GM12878 (cell line): ENCODE results near the gene CPD. TPM values are rescaled to one million over a fixed set of nuclear protein-coding genes. Genes with fewer than 3 reads are reported as not detected.

ENCODE experiments used
- EED ChIP-seq: sonication (generic); IDR thresholded peaks from 2 replicates; pipeline ENCODE4 v1.6.1; 2016; ENCODE audit warnings: antibody characterized with exemption, low read depth
- EP300 ChIP-seq, 2 experiments: fragments of 150-350 bp in 1 of 2; IDR thresholded peaks; 2 replicates each; pipeline ENCODE4 v1.6.1; 2011 to 2012; ENCODE audit warnings: low read depth in 2 of 2, low read length in 2 of 2, borderline replicate concordance in 1 of 2, improper control_type of control experiment in 1 of 2, inconsistent platforms in 1 of 2; ENCODE audit not compliant: control insufficient read depth in 1 of 2
- FOS ChIP-seq: IDR thresholded peaks from 3 replicates; pipeline ENCODE4 v1.6.1; 2011; ENCODE audit warnings: borderline replicate concordance; ENCODE audit not compliant: insufficient read length; ENCODE audit errors: extremely low read depth
- GABPA ChIP-seq: IDR thresholded peaks from 2 replicates; pipeline ENCODE4 v1.6.1; 2014; ENCODE audit warnings: antibody characterized with exemption, low read depth, mild to moderate bottlenecking, inconsistent platforms
- HCFC1 ChIP-seq: fragments of 150-350 bp; IDR thresholded peaks from 2 replicates; pipeline ENCODE4 v1.6.1; 2014; ENCODE audit warnings: low read length
- SPI1 ChIP-seq: IDR thresholded peaks from 2 replicates; pipeline ENCODE4 v1.6.1; 2011; ENCODE audit warnings: low read depth, mild to moderate bottlenecking, low read length, moderate library complexity, borderline replicate concordance; ENCODE audit not compliant: insufficient read depth
- polyA plus RNA-seq, 11 experiments: library from polyadenylated mRNA; depleted of rRNA in 4 of 11; unstranded in 6 of 11; stranded (reverse) in 5 of 11; fragments of >200 nt; fragmentation: Nextera tagmentation in 4 of 11; fragmentation: Illumina TruSeq in 1 of 11; extraction: Ambion mirVana in 4 of 11; extraction: Trizol in 1 of 11; gene quantifications; 1 replicate in 1 of 11; 2 replicates in 10 of 11; pipeline versions ENCODE4 v1.2.1 to v1.2.3, GENCODE V29; 2011 to 2016; ENCODE audit warnings: inconsistent platforms in 2 of 11, missing spikeins in 2 of 11, low read depth in 1 of 11
- total RNA-seq, 4 experiments: library from RNA; depleted of rRNA in 3 of 4; stranded (reverse); fragments of >200 nt in 3 of 4; fragmentation: Illumina TruSeq in 1 of 4; extraction: Trizol in 1 of 4; gene quantifications; 2 replicates each; pipeline versions ENCODE4 v1.2.1 to v1.2.3, GENCODE V29; 2013 to 2021
- TF ChIP-seq, protein P1 (sequence below): fragments of 450-650 bp; IDR thresholded peaks from 2 replicates; pipeline ENCODE4 v1.6.1; 2017; ENCODE audit warnings: mild to moderate bottlenecking, moderate library complexity
- TF ChIP-seq, protein P2 (sequence below): fragments of 150-350 bp; IDR thresholded peaks from 2 replicates; pipeline ENCODE4 v1.6.1; 2014; ENCODE audit warnings: mild to moderate bottlenecking, low read depth, low read length

CPD gene
- total and polyA plus RNA-seq, 10 of the 15 experiments (the other 5 are each of a cell fraction or from before 2014, with no cell fraction given) = 3.5 to 24.2 (median 15.7) TPM

DNA sequence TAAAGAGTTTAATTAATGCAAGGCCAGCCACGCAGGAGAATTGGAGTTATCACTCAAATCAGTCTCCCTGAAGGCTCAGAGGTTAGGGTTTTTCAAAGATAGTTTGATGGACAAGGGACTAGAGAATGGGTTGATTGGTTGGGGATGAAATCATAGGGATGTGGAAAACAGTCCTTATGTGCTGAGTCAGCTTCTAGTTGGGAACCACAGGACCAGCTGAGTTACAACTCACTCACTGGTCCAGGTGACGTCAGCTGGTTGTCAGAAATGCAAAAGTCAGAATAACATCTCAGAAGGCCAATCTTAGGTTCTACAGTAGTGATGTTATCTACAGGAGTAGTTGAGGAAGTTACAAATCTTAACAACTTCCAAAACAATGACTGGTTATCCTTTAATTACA is 47.6 kb downstream of the CPD start (continued):
- TF ChIP-seq, protein P1, sequence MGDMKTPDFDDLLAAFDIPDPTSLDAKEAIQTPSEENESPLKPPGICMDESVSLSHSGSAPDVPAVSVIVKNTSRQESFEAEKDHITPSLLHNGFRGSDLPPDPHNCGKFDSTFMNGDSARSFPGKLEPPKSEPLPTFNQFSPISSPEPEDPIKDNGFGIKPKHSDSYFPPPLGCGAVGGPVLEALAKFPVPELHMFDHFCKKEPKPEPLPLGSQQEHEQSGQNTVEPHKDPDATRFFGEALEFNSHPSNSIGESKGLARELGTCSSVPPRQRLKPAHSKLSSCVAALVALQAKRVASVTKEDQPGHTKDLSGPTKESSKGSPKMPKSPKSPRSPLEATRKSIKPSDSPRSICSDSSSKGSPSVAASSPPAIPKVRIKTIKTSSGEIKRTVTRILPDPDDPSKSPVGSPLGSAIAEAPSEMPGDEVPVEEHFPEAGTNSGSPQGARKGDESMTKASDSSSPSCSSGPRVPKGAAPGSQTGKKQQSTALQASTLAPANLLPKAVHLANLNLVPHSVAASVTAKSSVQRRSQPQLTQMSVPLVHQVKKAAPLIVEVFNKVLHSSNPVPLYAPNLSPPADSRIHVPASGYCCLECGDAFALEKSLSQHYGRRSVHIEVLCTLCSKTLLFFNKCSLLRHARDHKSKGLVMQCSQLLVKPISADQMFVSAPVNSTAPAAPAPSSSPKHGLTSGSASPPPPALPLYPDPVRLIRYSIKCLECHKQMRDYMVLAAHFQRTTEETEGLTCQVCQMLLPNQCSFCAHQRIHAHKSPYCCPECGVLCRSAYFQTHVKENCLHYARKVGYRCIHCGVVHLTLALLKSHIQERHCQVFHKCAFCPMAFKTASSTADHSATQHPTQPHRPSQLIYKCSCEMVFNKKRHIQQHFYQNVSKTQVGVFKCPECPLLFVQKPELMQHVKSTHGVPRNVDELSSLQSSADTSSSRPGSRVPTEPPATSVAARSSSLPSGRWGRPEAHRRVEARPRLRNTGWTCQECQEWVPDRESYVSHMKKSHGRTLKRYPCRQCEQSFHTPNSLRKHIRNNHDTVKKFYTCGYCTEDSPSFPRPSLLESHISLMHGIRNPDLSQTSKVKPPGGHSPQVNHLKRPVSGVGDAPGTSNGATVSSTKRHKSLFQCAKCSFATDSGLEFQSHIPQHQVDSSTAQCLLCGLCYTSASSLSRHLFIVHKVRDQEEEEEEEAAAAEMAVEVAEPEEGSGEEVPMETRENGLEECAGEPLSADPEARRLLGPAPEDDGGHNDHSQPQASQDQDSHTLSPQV = no peak
- TF ChIP-seq, protein P2, sequence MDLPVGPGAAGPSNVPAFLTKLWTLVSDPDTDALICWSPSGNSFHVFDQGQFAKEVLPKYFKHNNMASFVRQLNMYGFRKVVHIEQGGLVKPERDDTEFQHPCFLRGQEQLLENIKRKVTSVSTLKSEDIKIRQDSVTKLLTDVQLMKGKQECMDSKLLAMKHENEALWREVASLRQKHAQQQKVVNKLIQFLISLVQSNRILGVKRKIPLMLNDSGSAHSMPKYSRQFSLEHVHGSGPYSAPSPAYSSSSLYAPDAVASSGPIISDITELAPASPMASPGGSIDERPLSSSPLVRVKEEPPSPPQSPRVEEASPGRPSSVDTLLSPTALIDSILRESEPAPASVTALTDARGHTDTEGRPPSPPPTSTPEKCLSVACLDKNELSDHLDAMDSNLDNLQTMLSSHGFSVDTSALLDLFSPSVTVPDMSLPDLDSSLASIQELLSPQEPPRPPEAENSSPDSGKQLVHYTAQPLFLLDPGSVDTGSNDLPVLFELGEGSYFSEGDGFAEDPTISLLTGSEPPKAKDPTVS = no peak
- TF ChIP-seq EP300 (IDR thresholded peaks at IDR 0.05; ENCODE audit: borderline replicate concordance in 1 of 2, control insufficient read depth in 1 of 2, low read depth in 2 of 2, low read length in 2 of 2) (no peak), HCFC1 (no peak), SPI1 (no peak), GABPA (no peak), EED (no peak), FOS (no peak)
